Sigmoid colon (tissue), 7 donors: ENCODE data around the gene LGALSL. TPM values are rescaled to one million over a fixed set of nuclear protein-coding genes. Genes with fewer than 3 reads are reported as not detected.

Source experiments
- DNase-seq: peaks from one replicate; pipeline ENCODE4 v3.0.0-alpha.2; 2019
- H3K27ac ChIP-seq, 4 donors: fragments of 200-600 bp; sonication (generic); one replicate each; pipeline ENCODE4 v1.5.1; 2016 to 2019; ENCODE audit warnings: mild to moderate bottlenecking in 1 of 4
- H3K27me3 ChIP-seq, 3 donors: fragments of 200-600 bp; sonication (generic); one replicate each; pipeline ENCODE4 v1.5.1; 2019; ENCODE audit warnings: mild to moderate bottlenecking in 1 of 3
- H3K36me3 ChIP-seq, 4 donors: fragments of 200-600 bp; sonication (generic); one replicate each; pipeline ENCODE4 v1.5.1; 2016 to 2019
- H3K4me1 ChIP-seq, 4 donors: fragments of 200-600 bp; sonication (generic); one replicate each; pipeline ENCODE4 v1.5.1; 2017 to 2019
- H3K4me3 ChIP-seq, 4 donors: fragments of 200-600 bp; sonication (generic); one replicate each; pipeline ENCODE4 v1.5.1; 2017 to 2019; ENCODE audit warnings: mild to moderate bottlenecking in 2 of 4, moderate library complexity in 1 of 4
- H3K9me3 ChIP-seq, 4 donors: fragments of 200-600 bp in 3 of 4; sonication (generic) in 3 of 4; one replicate each; pipeline versions ENCODE4 v1.5.1 to v1.6.1; 2013 to 2019
- EP300 ChIP-seq, 4 donors: sonication (generic); formaldehyde crosslinking; IDR thresholded peaks; one replicate each; pipeline ENCODE4 v1.6.1; 2017; ENCODE audit warnings: antibody characterized with exemption in 4 of 4
- POLR2A ChIP-seq, 2 donors: fragments of 450-650 bp; IDR thresholded peaks; one replicate each; pipeline ENCODE4 v1.6.1; 2016; ENCODE audit warnings: antibody characterized with exemption in 2 of 2, mild to moderate bottlenecking in 2 of 2, moderate library complexity in 2 of 2
- POLR2AphosphoS5 ChIP-seq, 4 donors: sonication (generic); formaldehyde crosslinking; IDR thresholded peaks; one replicate each; pipeline ENCODE4 v1.6.1; 2017; ENCODE audit warnings: antibody characterized with exemption in 4 of 4
- WGBS, 2 donors: extraction: QIAGEN DNeasy Blood & Tissue Kit; methylation state at CpG; one replicate each; pipeline ENCODE4 v1.1.7; 2013; 5-methylcytosine and 5-hydroxymethylcytosine counted together
- intact Hi-C: fragments of 100-400 bp; cut with DNase I; formaldehyde crosslinking; loops from one replicate; pipeline ENCODE4 v1.15.1; 2023
- polyA plus RNA-seq, 3 donors: library from polyadenylated mRNA; stranded (reverse); fragments of 200-250 nt; gene quantifications; one replicate each; pipeline ENCODE4 v1.2.3, GENCODE V29; 2013
- total RNA-seq, 4 donors: library from RNA; depleted of rRNA; stranded (reverse); fragments of >200 nt; gene quantifications; one replicate each; pipeline ENCODE4 v1.1.0, GENCODE V29; 2016
- TF ChIP-seq, protein P1 (sequence below), 4 experiments: fragments of 450-650 bp in 3 of 4; fragments of 200-600 bp in 1 of 4; IDR thresholded peaks; one replicate each; pipeline ENCODE4 v1.5.1; 2016 to 2019; ENCODE audit warnings: antibody characterized with exemption in 4 of 4, mild to moderate bottlenecking in 3 of 4, moderate library complexity in 2 of 4
- donor health status: healthy with polysubstance abuse.
- donor health status: Bipolar disorder and iron deficiency.
- donor health status: healthy.

LGALSL gene
- total and polyA plus RNA-seq, 7 donors: 7.1 to 36.0 (median 10.4) TPM

DNA sequence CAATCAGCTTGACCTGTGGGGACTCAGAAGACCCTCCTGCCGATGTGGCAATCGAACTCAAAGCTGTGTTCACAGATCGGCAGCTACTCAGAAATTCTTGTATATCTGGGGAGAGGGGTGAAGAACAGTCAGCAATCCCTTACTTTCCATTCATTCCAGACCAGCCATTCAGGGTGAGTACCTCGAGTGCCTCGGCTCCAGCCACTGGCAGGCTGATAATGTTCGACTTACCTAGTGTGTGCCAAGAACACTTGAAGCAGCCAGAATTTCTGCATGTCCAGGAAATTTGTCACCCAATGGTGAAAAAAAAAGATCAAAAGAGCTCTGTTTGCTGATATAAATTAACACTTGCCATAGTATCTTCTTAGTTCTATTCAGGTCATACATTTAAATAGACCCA lies 2.3 kb downstream of the LGALSL start:
- Histone ChIP-seq H3K27me3 (no peaks in the 10 kb centered on the region), H3K4me1 (peaks cover 0 to 21% (median 15%) of the 10 kb centered on the region in 4 donors), H3K9me3 (no peaks in the 10 kb centered on the region), H3K36me3 (peaks cover 0 to 47% (median 7%) of the 10 kb centered on the region in 4 donors), H3K4me3 (no peak overlapping the region), H3K27ac (no peak overlapping the region)
- no peak for TF ChIP-seq POLR2A (IDR thresholded peaks at IDR 0.05)
- intact Hi-C loops: no loop called here
- DNase-seq: no peak
- WGBS, 2 donors: 96 to 97% methylated on average over 6 of the region's 6 CpGs

DNA sequence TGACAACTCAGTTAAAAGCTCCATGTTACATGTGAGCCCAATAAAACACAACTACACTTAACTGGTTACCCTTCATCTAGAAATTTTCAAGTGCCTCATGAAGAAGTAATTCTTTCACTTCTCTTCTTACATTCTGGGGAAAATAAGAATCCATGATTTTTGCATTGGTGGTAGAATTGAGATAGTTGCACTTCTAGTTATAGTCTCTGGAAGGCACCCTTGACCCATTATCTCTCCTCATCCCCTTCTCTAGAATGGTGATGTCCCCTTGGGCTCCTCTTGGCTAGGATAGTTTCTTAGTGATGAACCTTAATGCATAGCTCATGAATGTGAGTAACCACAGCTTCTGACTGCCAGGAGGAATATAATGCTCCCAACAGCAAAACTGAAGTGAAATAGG lies 3.6 kb downstream of the LGALSL start:
- Histone ChIP-seq H3K27ac (no peak overlapping the region), H3K27me3 (no peaks in the 10 kb centered on the region), H3K36me3 (peaks cover 0 to 47% (median 7%) of the 10 kb centered on the region in 4 donors), H3K4me1 (peaks cover 0 to 21% (median 14%) of the 10 kb centered on the region in 4 donors), H3K4me3 (no peak overlapping the region), H3K9me3 (no peaks in the 10 kb centered on the region)
- no peak for TF ChIP-seq EP300 (IDR thresholded peaks at IDR 0.05)
- TF ChIP-seq, protein P1, sequence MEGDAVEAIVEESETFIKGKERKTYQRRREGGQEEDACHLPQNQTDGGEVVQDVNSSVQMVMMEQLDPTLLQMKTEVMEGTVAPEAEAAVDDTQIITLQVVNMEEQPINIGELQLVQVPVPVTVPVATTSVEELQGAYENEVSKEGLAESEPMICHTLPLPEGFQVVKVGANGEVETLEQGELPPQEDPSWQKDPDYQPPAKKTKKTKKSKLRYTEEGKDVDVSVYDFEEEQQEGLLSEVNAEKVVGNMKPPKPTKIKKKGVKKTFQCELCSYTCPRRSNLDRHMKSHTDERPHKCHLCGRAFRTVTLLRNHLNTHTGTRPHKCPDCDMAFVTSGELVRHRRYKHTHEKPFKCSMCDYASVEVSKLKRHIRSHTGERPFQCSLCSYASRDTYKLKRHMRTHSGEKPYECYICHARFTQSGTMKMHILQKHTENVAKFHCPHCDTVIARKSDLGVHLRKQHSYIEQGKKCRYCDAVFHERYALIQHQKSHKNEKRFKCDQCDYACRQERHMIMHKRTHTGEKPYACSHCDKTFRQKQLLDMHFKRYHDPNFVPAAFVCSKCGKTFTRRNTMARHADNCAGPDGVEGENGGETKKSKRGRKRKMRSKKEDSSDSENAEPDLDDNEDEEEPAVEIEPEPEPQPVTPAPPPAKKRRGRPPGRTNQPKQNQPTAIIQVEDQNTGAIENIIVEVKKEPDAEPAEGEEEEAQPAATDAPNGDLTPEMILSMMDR (IDR thresholded peaks at IDR 0.05): no peak
- TF ChIP-seq POLR2A (IDR thresholded peaks at IDR 0.05): no peak
- TF ChIP-seq POLR2AphosphoS5 (IDR thresholded peaks at IDR 0.05): no peak
- no peak for DNase-seq
- intact Hi-C loops: no loop called here

DNA sequence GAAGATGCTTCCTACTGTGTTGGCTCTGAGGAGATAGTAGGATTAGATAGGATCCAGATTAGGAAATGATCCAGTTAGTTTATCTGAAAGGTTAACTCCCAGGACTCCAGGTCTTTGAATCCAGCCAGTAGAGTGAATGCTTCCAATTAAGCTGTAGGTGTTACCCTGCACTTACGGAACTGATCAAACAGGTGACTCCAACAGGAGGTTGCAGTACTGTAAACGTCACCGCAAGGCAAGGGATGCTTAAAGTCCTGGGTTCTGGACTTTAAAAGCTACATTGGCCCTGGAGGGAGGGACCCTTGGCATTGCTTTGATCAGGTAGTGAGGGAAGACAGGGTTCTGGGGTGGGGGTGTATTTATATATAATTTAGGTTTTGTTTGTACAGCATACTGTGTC lies 5.6 kb downstream of the LGALSL start:
- H3K27me3 ChIP-seq: no peaks in the 10 kb centered on the region
- H3K4me3 ChIP-seq: no peak overlapping the region
- TF ChIP-seq EP300 (IDR thresholded peaks at IDR 0.05) (no peak), POLR2AphosphoS5 (IDR thresholded peaks at IDR 0.05) (no peak), POLR2A (IDR thresholded peaks at IDR 0.05) (no peak)
- TF ChIP-seq, protein P1 (IDR thresholded peaks at IDR 0.05): no peak
- 85 to 94% methylated on average over 3 of the region's 3 CpGs for WGBS, 2 donors
- H3K36me3 ChIP-seq: peaks cover 0 to 47% (median 7%) of the 10 kb centered on the region in 4 donors
- peaks cover 0 to 10% (median 4%) of the 10 kb centered on the region in 4 donors for H3K4me1 ChIP-seq
- intact Hi-C loops: no loop called here
- no peak overlapping the region for H3K27ac ChIP-seq
- no peaks in the 10 kb centered on the region for H3K9me3 ChIP-seq
- no peak for DNase-seq

DNA sequence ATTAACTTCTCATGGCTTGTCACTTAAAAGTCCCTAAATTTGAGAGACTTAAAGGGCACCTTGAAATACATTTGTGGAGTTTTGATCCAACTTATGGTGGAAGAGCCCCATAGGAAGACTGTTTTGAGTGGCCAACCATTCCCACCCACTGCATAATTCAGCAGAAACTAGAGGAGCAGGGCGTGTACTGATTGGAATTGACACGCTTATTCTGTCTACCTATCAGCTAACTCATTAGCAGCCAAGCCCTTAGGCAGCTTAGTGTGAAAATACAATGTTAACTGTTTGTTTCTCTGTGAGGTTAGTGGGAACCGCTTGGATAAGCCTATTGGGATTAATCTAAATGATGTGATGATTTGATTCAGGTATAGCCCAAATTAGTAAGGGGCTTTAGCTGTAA lies 6.4 kb downstream of the LGALSL start:
- no peak overlapping the region for H3K4me3 ChIP-seq
- peaks cover 0 to 47% (median 7%) of the 10 kb centered on the region in 4 donors for H3K36me3 ChIP-seq
- no peaks in the 10 kb centered on the region for H3K9me3 ChIP-seq
- intact Hi-C loops: no loop called here
- 45 to 72% methylated on average over 3 of the region's 3 CpGs for WGBS, 2 donors
- H3K27me3 ChIP-seq: no peaks in the 10 kb centered on the region
- no peak for DNase-seq
- peaks cover 0 to 2% (median 1%) of the 10 kb centered on the region in 4 donors for H3K4me1 ChIP-seq
- H3K27ac ChIP-seq: no peak overlapping the region
- no peak for TF ChIP-seq EP300 (IDR thresholded peaks at IDR 0.05)
- TF ChIP-seq, protein P1 (IDR thresholded peaks at IDR 0.05): no peak
- TF ChIP-seq POLR2AphosphoS5 (IDR thresholded peaks at IDR 0.05): no peak
- no peak for TF ChIP-seq POLR2A (IDR thresholded peaks at IDR 0.05)

GRCh38 chr2:64461271-64462058 lies 7.5 kb downstream of the LGALSL start:
- intact Hi-C loops: no loop called here
- WGBS, 2 donors: 85 to 90% methylated on average over 7 of the region's 7 CpGs
- no peak for DNase-seq
- Histone ChIP-seq H3K4me1 (no peaks in the 10 kb centered on the region), H3K27ac (no peak overlapping the region), H3K4me3 (no peak overlapping the region), H3K36me3 (peaks cover 0 to 41% (median 7%) of the 10 kb centered on the region in 4 donors), H3K9me3 (no peaks in the 10 kb centered on the region), H3K27me3 (no peaks in the 10 kb centered on the region)
- TF ChIP-seq, protein P1 (IDR thresholded peaks at IDR 0.05): no peak
- TF ChIP-seq POLR2AphosphoS5 (IDR thresholded peaks at IDR 0.05) (no peak), EP300 (IDR thresholded peaks at IDR 0.05) (no peak), POLR2A (IDR thresholded peaks at IDR 0.05) (no peak)
